ENCODE measurements around the gene LIN9. TPM values are rescaled to one million over a fixed set of nuclear protein-coding genes. Genes with fewer than 3 reads are reported as not detected.
A peak's percentile ranks its signal among the peaks of the same experiment; 100 is the strongest.

Gene LIN9
- total and polyA plus RNA-seq, 2 of the 13 experiments (the other 11 are each of a cell fraction or from before 2014, with no cell fraction given) = 3.0 to 10.0 TPM

DNA sequence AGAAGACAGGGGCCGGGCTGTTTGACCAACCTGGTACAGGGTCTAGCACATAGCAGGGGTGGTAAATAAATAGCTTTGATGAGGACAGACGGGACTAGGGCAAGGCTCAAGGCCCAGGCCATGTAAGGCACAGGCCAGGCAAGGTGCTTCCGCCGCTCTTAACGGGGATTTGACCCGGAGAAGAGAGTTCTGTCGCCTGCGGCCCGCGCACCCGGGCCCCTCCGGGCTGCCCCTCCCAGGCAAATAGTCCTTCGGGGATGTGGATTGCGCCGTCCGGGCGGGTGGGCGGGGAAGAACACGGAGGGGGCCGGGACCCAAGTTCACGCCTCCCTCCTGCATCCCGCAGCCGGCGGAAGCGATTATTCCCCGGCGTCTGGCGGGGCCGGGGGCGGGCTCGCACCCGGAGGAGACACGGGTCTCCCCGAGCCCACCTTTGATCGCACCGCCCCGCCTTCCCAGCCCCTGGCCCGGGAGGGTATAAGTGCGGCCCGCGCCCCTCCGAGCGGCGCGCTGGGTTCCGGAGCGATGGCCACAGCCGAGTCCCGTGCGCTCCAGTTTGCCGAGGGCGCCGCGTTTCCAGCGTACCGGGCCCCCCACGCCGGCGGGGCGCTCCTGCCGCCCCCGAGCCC lies 85.7 kb downstream of the LIN9 start, which contains the start of gene MIXL1 (continued):
- TF ChIP-seq, protein P1, sequence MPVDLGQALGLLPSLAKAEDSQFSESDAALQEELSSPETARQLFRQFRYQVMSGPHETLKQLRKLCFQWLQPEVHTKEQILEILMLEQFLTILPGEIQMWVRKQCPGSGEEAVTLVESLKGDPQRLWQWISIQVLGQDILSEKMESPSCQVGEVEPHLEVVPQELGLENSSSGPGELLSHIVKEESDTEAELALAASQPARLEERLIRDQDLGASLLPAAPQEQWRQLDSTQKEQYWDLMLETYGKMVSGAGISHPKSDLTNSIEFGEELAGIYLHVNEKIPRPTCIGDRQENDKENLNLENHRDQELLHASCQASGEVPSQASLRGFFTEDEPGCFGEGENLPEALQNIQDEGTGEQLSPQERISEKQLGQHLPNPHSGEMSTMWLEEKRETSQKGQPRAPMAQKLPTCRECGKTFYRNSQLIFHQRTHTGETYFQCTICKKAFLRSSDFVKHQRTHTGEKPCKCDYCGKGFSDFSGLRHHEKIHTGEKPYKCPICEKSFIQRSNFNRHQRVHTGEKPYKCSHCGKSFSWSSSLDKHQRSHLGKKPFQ (CRISPR knock-in tag; IDR thresholded peaks at IDR 0.05; ENCODE audit: insufficient replicate concordance) = peak; percentile 50
- no peak for TF ChIP-seq ZNF512 (CRISPR knock-in tag; IDR thresholded peaks at IDR 0.05)
- TF ChIP-seq PRPF4 (IDR thresholded peaks at IDR 0.05; ENCODE audit: low read depth, low read length, poor library complexity, severe bottlenecking) = no peak
- 0 out of 2 replicates have a peak, but pooled peaks have one; percentile 47 for TF ChIP-seq ZSCAN12 (CRISPR knock-in tag; IDR thresholded peaks at IDR 0.05)
- TF ChIP-seq THYN1 (CRISPR knock-in tag; IDR thresholded peaks at IDR 0.05; ENCODE audit: borderline replicate concordance, low read depth) = no peak
- peak; percentile 47; the same call in 1 of the 2 replicates for TF ChIP-seq THAP11 (CRISPR knock-in tag; IDR thresholded peaks at IDR 0.05)
- peak; percentile 42; the same call in 1 of the 2 replicates for TF ChIP-seq GATAD1 (CRISPR knock-in tag; IDR thresholded peaks at IDR 0.05)
- TF ChIP-seq, protein P2, sequence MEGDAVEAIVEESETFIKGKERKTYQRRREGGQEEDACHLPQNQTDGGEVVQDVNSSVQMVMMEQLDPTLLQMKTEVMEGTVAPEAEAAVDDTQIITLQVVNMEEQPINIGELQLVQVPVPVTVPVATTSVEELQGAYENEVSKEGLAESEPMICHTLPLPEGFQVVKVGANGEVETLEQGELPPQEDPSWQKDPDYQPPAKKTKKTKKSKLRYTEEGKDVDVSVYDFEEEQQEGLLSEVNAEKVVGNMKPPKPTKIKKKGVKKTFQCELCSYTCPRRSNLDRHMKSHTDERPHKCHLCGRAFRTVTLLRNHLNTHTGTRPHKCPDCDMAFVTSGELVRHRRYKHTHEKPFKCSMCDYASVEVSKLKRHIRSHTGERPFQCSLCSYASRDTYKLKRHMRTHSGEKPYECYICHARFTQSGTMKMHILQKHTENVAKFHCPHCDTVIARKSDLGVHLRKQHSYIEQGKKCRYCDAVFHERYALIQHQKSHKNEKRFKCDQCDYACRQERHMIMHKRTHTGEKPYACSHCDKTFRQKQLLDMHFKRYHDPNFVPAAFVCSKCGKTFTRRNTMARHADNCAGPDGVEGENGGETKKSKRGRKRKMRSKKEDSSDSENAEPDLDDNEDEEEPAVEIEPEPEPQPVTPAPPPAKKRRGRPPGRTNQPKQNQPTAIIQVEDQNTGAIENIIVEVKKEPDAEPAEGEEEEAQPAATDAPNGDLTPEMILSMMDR (CRISPR knock-in tag; IDR thresholded peaks at IDR 0.05) = 0 out of 2 replicates have a peak, but pooled peaks have one; percentile 7
- no peak; the same call in 1 of the 2 replicates for TF ChIP-seq NFIC (IDR thresholded peaks at IDR 0.05; ENCODE audit: low read length)
- TF ChIP-seq ZNF446 (CRISPR knock-in tag; IDR thresholded peaks at IDR 0.05) = 0 out of 2 replicates have a peak, but pooled peaks have one; percentile 76
- 0 out of 2 replicates have a peak, but pooled peaks have one; percentile 37 for TF ChIP-seq RCOR2 (CRISPR knock-in tag; IDR thresholded peaks at IDR 0.05)
- peak; percentile 15; the same call in 1 of the 2 replicates for TF ChIP-seq FOXP1 (IDR thresholded peaks at IDR 0.05)
- peak; percentile 46; the same call in 1 of the 2 replicates for TF ChIP-seq FOXP1 (CRISPR knock-in tag; IDR thresholded peaks at IDR 0.05)
- TF ChIP-seq KLF6 (CRISPR knock-in tag; IDR thresholded peaks at IDR 0.05) = peak; percentile 60; the same call in 1 of the 2 replicates
- no peak for TF ChIP-seq ZNF44 (CRISPR knock-in tag; IDR thresholded peaks at IDR 0.05)
- peak; percentile 72; the same call in 1 of the 2 replicates for TF ChIP-seq ZNF333 (CRISPR knock-in tag; IDR thresholded peaks at IDR 0.05; ENCODE audit: borderline replicate concordance)
- TF ChIP-seq NCOA2 (CRISPR knock-in tag; IDR thresholded peaks at IDR 0.05) = peak; percentile 70
- TF ChIP-seq ZNF772 (CRISPR knock-in tag; IDR thresholded peaks at IDR 0.05) = peak; percentile 22; the same call in 1 of the 2 replicates
- TF ChIP-seq, protein P3, sequence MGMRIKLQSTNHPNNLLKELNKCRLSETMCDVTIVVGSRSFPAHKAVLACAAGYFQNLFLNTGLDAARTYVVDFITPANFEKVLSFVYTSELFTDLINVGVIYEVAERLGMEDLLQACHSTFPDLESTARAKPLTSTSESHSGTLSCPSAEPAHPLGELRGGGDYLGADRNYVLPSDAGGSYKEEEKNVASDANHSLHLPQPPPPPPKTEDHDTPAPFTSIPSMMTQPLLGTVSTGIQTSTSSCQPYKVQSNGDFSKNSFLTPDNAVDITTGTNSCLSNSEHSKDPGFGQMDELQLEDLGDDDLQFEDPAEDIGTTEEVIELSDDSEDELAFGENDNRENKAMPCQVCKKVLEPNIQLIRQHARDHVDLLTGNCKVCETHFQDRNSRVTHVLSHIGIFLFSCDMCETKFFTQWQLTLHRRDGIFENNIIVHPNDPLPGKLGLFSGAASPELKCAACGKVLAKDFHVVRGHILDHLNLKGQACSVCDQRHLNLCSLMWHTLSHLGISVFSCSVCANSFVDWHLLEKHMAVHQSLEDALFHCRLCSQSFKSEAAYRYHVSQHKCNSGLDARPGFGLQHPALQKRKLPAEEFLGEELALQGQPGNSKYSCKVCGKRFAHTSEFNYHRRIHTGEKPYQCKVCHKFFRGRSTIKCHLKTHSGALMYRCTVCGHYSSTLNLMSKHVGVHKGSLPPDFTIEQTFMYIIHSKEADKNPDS (CRISPR knock-in tag; IDR thresholded peaks at IDR 0.05) = peak; percentile 48; the same call in 1 of the 2 replicates
- 0 out of 2 replicates have a peak, but pooled peaks have one; percentile 36 for TF ChIP-seq ZNF430 (CRISPR knock-in tag; IDR thresholded peaks at IDR 0.05)
- 0 out of 2 replicates have a peak, but pooled peaks have one; percentile 10 for TF ChIP-seq MXD4 (CRISPR knock-in tag; IDR thresholded peaks at IDR 0.05)
- peak; percentile 51; the same call in 1 of the 2 replicates for TF ChIP-seq KDM3A (CRISPR knock-in tag; IDR thresholded peaks at IDR 0.05; ENCODE audit: low read depth)
- no peak for TF ChIP-seq CEBPG (CRISPR knock-in tag; IDR thresholded peaks at IDR 0.05)
- TF ChIP-seq HNRNPLL (IDR thresholded peaks at IDR 0.05; ENCODE audit: low read depth, low read length, poor library complexity, severe bottlenecking) = peak; percentile 97
- TF ChIP-seq SMYD3 (CRISPR knock-in tag; IDR thresholded peaks at IDR 0.05) = no peak
